HG02970 (cell line): Measurements from ENCODE around the gene NCBP3.
"Not testable (repeated sequence)": the region's sequence is repeated elsewhere in the genome, so short reads cannot be mapped to it uniquely, and the experiment has no call there.

Source experiments
- ATAC-seq: cut with Tn5 transposase; IDR thresholded peaks from one replicate; pipeline ENCODE4 v1.9.1; 2021; ENCODE audit warnings: mild to moderate bottlenecking, moderate library complexity, moderate number of reproducible peaks; ENCODE audit not compliant: unreplicated experiment, low FRiP score

NCBP3 gene

DNA sequence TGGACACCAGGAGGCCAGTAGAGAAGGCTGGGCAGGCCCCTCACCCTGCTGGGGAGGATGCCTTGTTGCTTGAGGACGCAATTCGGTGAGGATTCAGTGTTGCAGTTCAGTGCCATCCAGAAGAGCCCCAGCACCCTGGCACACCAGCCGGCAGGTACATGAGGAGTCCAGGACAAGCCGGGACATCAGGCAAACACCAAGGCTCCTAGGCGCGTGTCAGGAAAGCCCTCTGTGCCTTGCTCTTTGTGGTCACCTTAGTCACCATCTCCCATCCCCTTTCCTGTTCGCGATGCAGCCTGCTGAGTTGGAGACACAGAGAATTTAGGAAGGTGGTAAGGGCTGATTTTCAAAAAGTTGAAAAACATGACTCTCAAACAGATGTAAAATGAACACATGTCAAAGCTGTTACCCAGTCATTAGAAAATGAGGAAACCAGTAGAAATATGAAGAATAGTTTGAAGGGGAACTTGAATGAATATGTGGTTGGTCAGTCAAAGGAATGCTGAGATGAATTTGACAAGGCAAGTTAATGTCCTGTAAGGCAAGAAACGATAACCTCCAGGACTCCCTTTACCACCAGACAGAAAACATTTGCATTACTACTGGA lies 2.3 kb upstream of the NCBP3 start:
- ATAC-seq = no peak

GRCh38 chr17:3847165-3847670 lies 1.2 kb upstream of the NCBP3 start:
- no peak for ATAC-seq

DNA sequence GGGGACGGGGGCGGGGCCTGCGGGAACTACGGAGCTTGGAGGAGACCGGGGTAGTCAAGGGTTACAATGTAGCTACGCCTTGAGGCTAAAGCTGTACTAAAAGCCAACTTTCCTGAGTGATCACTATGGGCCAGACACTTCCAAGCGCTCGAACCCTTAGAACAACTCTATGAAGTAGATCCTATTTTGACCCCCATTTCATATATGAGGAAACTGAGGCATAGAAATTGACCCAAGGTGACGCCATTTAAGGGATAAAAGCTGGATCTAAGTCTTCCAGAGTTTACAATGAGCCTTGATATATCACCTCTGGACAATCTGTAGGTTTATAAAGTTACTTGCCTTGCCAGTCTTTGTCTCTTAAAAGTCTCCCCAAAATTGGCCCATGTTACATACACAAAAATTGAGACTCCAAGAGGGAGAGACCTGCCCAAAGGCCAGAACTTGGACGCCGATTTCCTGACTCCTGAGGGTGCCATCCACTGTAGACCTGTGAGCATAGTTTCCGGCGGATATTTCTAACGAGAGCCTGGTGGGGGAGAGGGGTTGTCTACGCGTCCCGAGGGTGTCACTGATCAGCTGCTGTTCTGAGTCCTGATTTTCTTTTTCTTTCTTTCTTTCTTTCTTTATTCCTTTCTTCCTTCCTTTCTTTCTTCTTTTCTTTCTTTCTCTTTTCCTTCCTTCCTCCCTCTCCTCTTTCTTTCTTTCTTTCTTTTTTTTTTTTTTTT lies 555 bp upstream of the NCBP3 start:
- ATAC-seq = no peak

- no peak for ATAC-seq
These were observed 790 bp downstream of the NCBP3 start for GRCh38 chr17:3845291-3845620.

DNA sequence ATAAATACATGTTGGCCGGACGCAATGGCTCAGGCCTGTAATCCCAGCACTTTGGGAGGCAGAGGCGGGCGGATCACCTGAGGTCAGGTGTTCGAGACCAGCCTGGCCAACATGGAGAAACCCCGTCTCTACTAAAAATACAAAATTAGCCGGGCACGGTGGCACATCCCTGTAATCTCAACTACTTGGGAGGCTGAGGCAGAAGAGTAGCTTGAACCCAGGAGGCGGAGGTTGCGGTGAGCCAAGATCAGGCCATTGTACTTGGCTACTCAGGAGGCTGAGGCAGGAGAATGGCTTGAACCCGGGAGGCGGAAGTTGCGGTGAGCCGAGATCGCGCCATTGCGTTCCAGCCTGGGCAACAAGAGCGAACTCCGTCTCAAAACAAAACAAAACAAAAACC lies 1.5 kb downstream of the NCBP3 start:
- ATAC-seq = not testable (repeated sequence)

DNA sequence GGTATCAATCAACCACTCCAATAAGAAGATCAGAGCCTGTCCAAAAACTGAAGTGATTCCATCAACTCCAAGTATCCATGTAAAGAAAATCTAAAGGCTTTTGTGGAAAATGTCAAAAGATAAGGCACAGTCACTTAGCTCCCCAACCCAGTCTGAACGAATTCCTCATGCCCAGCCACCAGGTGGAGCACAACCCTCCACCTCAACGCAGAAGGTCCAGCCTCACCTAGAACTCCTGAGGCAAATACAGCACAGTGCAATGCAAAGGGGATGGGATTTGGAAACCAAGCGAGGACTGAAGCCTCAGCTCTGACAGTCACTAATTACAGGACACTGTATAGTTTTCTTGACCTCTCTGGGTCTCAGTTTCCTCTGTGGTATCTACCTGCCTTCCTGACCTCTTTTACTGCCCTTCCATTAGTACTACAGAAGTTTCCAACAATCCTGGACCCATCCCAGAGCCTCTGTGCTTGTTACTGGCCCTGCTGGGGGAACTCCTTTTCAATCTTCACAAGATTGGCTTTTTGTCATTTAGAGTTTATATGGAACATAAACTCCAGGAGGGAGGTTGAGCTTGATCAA lies 2.0 kb downstream of the NCBP3 start:
- ATAC-seq = no peak

DNA sequence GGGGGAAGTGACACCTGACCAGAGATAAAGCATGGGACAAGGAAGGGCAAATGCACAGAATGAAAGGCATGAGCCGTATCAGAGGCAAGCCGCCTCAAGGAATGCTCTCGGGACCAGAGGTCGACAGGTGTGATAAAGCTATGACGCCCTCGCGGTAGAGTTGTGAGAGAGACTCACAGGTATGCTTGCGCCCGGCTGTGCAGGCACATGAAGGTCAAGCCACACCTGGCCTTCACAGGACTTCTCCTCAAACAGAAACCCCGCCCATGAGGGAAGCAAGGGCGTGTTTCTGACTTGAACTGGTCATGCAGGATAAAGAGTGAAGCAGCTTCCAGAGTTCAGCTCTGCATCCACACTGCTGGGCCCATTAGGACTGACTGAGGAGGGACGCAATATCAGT lies 7.8 kb downstream of the NCBP3 start:
- no peak for ATAC-seq

- ATAC-seq = no peak
These were observed 9.5 kb downstream of the NCBP3 start for GRCh38 chr17:3836551-3836950.

GRCh38 chr17:3835410-3836229 lies 10.4 kb downstream of the NCBP3 start:
- no peak for ATAC-seq

DNA sequence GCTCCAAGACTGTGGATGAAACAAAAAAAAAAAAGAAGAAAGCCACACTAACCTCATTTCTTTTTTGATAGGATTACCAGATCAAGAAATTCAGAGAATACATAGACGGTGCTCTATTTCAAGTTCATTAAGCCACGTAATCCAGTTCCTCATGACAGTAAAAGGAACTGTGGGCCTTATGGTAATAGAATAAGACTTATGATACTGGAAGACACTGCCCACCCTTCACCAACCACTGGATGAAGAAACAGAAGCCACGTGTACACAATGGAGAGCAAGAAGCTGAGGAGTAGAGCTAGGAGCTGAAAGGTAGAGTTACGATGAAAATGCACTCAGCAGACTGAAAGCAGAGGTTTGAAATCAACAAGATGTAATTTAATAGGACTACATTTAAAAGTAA lies 11.2 kb downstream of the NCBP3 start:
- ATAC-seq = no peak

DNA sequence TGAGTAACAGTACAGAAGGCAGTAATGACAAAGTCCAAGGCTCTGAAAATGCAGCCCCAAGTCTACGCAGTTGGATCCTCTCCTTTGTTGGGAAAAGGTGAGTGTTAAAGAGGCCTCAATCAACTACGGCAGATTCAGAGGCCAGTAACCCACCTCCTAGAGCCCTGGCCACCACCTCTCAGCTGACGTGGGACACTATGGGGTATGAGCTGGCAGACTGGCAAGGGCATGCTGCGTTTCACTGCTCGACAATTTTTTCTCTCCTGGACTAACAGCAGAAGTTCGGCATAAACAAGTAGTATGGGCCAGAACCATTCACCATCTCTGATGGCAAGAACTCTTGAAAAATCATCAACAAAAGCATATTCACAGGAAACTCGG lies 17.2 kb downstream of the NCBP3 start:
- no peak for ATAC-seq

GRCh38 chr17:3828151-3828851 lies 17.7 kb downstream of the NCBP3 start:
- ATAC-seq = no peak

DNA sequence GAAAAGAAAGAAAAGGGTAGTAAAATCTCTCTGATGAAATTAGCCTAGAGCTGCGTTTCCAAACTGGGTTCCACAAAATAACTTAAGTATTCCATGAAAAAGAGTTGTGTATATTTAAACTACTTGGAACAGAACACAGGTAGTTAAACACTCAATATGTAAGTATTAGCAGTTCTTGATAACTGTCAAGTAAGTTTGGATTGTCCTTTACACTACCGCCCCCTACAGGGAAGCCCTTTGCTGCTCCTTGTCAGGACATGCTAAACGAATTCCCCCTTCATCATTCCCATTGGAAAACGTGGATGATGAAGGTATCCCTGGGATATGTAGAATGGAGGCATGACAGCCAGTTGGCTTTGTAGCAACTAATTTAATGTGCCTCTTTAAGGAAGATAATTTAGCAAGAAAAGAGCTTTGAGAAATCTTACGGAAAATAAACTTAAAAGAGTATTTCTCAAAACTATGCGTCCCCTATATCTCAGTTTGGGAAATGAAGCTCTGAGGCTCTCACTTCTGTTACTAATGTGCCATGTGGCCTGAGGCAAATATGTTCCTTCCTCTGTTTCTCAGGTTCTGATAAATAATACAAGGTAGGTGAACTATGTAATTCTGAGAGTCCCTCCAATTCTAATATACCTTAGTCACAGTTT lies 18.8 kb downstream of the NCBP3 start:
- ATAC-seq = no peak

DNA sequence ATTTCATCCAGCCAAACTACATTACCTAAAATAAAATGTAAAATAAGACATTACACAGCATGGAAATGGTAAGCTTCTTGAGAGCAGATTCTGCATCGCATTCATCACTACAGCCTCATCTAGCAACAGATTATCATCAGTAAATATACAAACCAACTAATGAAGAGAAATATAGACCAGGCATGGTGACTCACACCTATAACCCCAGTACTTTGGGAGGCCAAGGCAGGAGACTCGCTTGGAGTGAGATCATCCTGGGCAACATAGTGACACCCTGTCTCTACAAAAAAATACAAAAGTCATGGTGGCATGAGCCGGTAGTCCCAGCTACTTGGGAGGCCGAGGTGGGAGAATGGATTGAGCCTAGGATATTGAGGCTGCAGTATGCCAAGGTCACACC lies 19.9 kb downstream of the NCBP3 start:
- no peak for ATAC-seq

- no peak for ATAC-seq
These were observed 24.9 kb downstream of the NCBP3 start for GRCh38 chr17:3821101-3821500.

GRCh38 chr17:3818786-3819185 lies 27.3 kb downstream of the NCBP3 start:
- no peak for ATAC-seq

DNA sequence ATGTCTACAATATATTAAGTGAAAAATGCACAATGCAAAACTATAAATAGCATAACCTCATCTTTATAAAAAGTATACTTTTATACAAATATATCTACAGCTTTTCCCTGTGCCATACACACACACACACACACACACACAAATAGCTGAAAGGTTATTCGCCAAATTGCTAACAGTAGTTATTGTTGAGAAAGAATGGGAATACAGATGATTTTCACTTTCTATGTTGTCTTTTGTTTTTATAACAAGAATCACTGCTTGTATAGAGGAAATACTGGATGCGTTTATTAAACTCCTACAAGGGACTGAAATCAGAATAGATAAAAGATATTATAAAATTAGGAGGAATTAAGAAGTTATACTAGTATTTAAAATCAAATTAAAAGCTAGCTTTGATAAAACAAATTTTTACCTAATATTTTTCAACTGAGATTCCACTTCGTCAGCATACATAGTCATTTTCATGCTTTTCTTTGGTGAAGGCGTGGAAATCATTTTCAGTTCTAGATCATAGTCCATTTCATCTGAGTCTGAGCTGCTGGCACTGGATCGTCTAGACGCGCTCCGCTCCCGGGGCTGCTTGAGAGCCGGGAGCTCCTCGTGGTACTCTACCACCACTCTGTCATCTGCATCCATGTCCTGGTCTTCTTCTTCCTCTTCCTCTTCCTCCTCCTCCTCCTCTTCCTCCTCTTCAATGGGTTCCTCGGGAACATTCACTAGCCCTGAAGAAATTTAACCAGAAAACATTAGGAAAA lies 28.0 kb downstream of the NCBP3 start:
- ATAC-seq = no peak

DNA sequence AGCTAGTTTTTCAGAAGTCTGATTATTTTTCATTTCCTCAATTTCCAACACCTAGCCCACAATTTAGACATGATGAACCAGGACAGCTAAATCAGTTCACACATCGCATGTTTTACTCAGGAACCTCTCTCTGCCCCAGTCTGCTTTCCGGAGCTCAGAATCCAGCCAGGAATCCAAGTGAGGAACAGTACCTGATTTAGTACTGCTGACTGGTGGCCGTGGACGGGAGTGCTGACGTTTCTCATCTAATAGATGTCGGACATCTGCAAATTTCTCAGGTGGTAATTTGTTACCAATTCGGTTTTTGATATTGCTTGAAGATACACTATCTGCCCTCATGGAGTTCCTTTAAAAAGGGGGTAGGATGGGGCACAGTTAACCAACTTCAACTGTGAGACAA lies 30.1 kb downstream of the NCBP3 start:
- no peak for ATAC-seq

DNA sequence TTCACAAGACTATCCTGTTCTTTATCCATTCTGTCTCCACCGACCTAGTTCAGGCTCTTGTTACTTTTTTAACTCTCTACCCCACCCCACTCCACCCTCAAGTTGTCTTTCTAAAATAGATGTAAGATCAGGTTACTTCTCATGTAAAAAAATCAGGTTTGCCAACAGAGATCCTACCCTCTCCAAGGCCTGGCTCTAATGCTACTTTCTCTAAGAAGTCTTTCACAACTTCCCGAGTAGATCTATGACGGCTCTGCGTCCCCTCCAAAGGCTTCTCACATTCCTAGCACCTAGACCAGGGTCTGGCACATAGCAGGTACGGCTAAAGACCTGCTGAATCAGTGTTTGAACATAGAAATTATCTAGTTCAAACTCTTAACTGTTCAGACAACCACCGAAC lies 30.9 kb downstream of the NCBP3 start:
- ATAC-seq = no peak
